OCI-LY3 (cell line): Measurements from ENCODE around the gene COL4A4.

Source experiments
- EZH2phosphoT487 ChIP-seq: fragments of 200-600 bp; shearing (Covaris generic); IDR thresholded peaks from 2 replicates; pipeline ENCODE4 v1.6.1; 2018; ENCODE audit warnings: antibody characterized with exemption, mixed run types, low read depth
- TF ChIP-seq, protein P1 (sequence below): fragments of 200-600, 300-600 bp; sonication (generic); IDR thresholded peaks from 2 replicates; pipeline ENCODE4 v1.5.1; 2014; ENCODE audit warnings: antibody characterized with exemption, low read length, low read depth

DNA sequence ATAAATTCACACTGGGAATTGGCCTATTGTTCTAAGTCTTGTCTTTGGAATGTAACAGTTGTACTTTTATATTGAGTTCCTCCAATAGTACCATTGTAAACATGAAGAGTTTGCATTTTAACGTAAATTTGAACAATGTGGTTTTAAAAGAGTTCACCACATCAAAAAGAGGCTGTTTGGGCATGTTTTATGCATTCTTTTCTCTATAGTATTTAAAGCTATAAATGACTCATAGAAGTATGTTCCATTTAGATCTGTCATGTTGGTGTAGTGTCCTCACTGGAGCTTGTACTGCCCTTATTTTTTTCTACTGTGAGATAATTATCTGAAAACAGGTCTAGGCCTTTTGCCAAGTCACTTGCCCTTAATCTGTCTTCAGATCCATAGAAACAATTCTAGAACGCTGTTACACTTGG lies 186.2 kb downstream of the COL4A4 start:
- TF ChIP-seq, protein P1, sequence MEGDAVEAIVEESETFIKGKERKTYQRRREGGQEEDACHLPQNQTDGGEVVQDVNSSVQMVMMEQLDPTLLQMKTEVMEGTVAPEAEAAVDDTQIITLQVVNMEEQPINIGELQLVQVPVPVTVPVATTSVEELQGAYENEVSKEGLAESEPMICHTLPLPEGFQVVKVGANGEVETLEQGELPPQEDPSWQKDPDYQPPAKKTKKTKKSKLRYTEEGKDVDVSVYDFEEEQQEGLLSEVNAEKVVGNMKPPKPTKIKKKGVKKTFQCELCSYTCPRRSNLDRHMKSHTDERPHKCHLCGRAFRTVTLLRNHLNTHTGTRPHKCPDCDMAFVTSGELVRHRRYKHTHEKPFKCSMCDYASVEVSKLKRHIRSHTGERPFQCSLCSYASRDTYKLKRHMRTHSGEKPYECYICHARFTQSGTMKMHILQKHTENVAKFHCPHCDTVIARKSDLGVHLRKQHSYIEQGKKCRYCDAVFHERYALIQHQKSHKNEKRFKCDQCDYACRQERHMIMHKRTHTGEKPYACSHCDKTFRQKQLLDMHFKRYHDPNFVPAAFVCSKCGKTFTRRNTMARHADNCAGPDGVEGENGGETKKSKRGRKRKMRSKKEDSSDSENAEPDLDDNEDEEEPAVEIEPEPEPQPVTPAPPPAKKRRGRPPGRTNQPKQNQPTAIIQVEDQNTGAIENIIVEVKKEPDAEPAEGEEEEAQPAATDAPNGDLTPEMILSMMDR: no peak
- no peak for TF ChIP-seq EZH2phosphoT487
